Rectal smooth muscle tissue (tissue), 1 donor: ENCODE data around the gene MAML1.
"Not testable (repeated sequence)": the region's sequence is repeated elsewhere in the genome, so short reads cannot be mapped to it uniquely, and the experiment has no call there.

Experiments used
- H3K27ac ChIP-seq: one replicate; pipeline ENCODE4 v1.7.0; 2013; ENCODE audit warnings: low read depth, low read length, inconsistent platforms
- H3K27me3 ChIP-seq: one replicate; pipeline ENCODE4 v1.7.0; 2013; ENCODE audit warnings: low read length; ENCODE audit not compliant: control insufficient read depth, insufficient read depth
- H3K36me3 ChIP-seq: one replicate; pipeline ENCODE4 v1.7.0; 2013; ENCODE audit warnings: low read length; ENCODE audit not compliant: control insufficient read depth, insufficient read depth
- H3K4me1 ChIP-seq: one replicate; pipeline ENCODE4 v1.7.0; 2013; ENCODE audit warnings: low read length; ENCODE audit not compliant: control insufficient read depth, insufficient read depth
- H3K4me3 ChIP-seq: one replicate; pipeline ENCODE4 v1.7.0; 2013; ENCODE audit warnings: low read length
- H3K9ac ChIP-seq: one replicate; pipeline ENCODE4 v1.7.0; 2013; ENCODE audit warnings: low read length

MAML1 gene

GRCh38 chr5:179777909-179778308, 45.3 kb downstream of the MAML1 start:
- no peak overlapping the region for H3K27ac ChIP-seq
- H3K27me3 ChIP-seq = no peaks in the 10 kb centered on the region
- no peak overlapping the region for H3K9ac ChIP-seq
- H3K4me3 ChIP-seq = no peak overlapping the region
- H3K36me3 ChIP-seq = peaks cover 30% of the 10 kb centered on the region
- no peaks in the 10 kb centered on the region for H3K4me1 ChIP-seq

- peaks cover 27% of the 10 kb centered on the region for H3K36me3 ChIP-seq
- H3K9ac ChIP-seq = no peak overlapping the region
- no peaks in the 10 kb centered on the region for H3K27me3 ChIP-seq
- no peaks in the 10 kb centered on the region for H3K4me1 ChIP-seq
- no peak overlapping the region for H3K4me3 ChIP-seq
- H3K27ac ChIP-seq = no peak overlapping the region
Observed at GRCh38 chr5:179778591-179778990, 46.0 kb downstream of the MAML1 start.

- Histone ChIP-seq H3K27me3 (no peaks in the 10 kb centered on the region), H3K36me3 (peaks cover 15% of the 10 kb centered on the region), H3K4me1 (no peaks in the 10 kb centered on the region), H3K27ac (no peak overlapping the region), H3K4me3 (no peak overlapping the region), H3K9ac (no peak overlapping the region)
Observed at GRCh38 chr5:179779826-179780225, 47.2 kb downstream of the MAML1 start.

- Histone ChIP-seq H3K27me3 (no peaks in the 10 kb centered on the region), H3K4me1 (no peaks in the 10 kb centered on the region), H3K27ac (no peak overlapping the region), H3K36me3 (peaks cover 13% of the 10 kb centered on the region), H3K9ac (no peak overlapping the region), H3K4me3 (no peak overlapping the region)
Observed at GRCh38 chr5:179780362-179780761, 47.7 kb downstream of the MAML1 start.

- Histone ChIP-seq H3K27ac (no peak overlapping the region), H3K9ac (no peak overlapping the region), H3K36me3 (peaks cover 5% of the 10 kb centered on the region), H3K4me3 (no peak overlapping the region), H3K27me3 (no peaks in the 10 kb centered on the region), H3K4me1 (no peaks in the 10 kb centered on the region)
Observed at GRCh38 chr5:179781846-179782245, 49.2 kb downstream of the MAML1 start.

- H3K9ac ChIP-seq = no peak overlapping the region
- no peak overlapping the region for H3K27ac ChIP-seq
- peaks cover 5% of the 10 kb centered on the region for H3K36me3 ChIP-seq
- H3K4me3 ChIP-seq = no peak overlapping the region
- no peaks in the 10 kb centered on the region for H3K4me1 ChIP-seq
- H3K27me3 ChIP-seq = no peaks in the 10 kb centered on the region
Observed at GRCh38 chr5:179783128-179783527, 50.5 kb downstream of the MAML1 start.

GRCh38 chr5:179786861-179787260, 54.2 kb downstream of the MAML1 start:
- no peak overlapping the region for H3K9ac ChIP-seq
- H3K27me3 ChIP-seq = no peaks in the 10 kb centered on the region
- H3K4me1 ChIP-seq = no peaks in the 10 kb centered on the region
- H3K36me3 ChIP-seq = no peaks in the 10 kb centered on the region
- no peak overlapping the region for H3K27ac ChIP-seq
- no peak overlapping the region for H3K4me3 ChIP-seq

- no peak overlapping the region for H3K9ac ChIP-seq
Observed at GRCh38 chr5:179788193-179788854, 55.7 kb downstream of the MAML1 start.

GRCh38 chr5:179789278-179789677, 56.7 kb downstream of the MAML1 start:
- not testable (repeated sequence) for H3K27ac ChIP-seq, H3K36me3 ChIP-seq, H3K4me1 ChIP-seq, H3K27me3 ChIP-seq, H3K4me3 ChIP-seq, H3K9ac ChIP-seq

More at GRCh38 chr5:179788193-179788854, 55.7 kb downstream of the MAML1 start:
- Histone ChIP-seq H3K36me3 (peaks cover 2% of the 10 kb centered on the region), H3K4me1 (no peaks in the 10 kb centered on the region), H3K27ac (no peak overlapping the region), H3K27me3 (no peaks in the 10 kb centered on the region), H3K4me3 (no peak overlapping the region)

GRCh38 chr5:179791881-179792611, 59.4 kb downstream of the MAML1 start:
- Histone ChIP-seq H3K4me3 (no peak overlapping the region), H3K9ac (no peak overlapping the region), H3K27ac (no peak overlapping the region), H3K27me3 (no peaks in the 10 kb centered on the region), H3K36me3 (peaks cover 3% of the 10 kb centered on the region), H3K4me1 (no peaks in the 10 kb centered on the region)

GRCh38 chr5:179792612-179793467, 60.2 kb downstream of the MAML1 start:
- Histone ChIP-seq H3K9ac (no peak overlapping the region), H3K36me3 (peaks cover 9% of the 10 kb centered on the region), H3K4me1 (no peaks in the 10 kb centered on the region), H3K27me3 (no peaks in the 10 kb centered on the region), H3K4me3 (no peak overlapping the region), H3K27ac (peak overlapping the region; percentile 12)

GRCh38 chr5:179793468-179794139, 61.0 kb downstream of the MAML1 start, which contains the start of gene LTC4S:
Gene LTC4S (plus strand): TSS chr5:179793986. CDS start chr5:179794081, 95 bp downstream.
- H3K4me1 ChIP-seq = no peaks in the 10 kb centered on the region
- H3K36me3 ChIP-seq = peaks cover 16% of the 10 kb centered on the region
- H3K27me3 ChIP-seq = no peaks in the 10 kb centered on the region
- peak within 1 kb of the TSS; percentile 67 for H3K4me3 ChIP-seq
- peak within 1 kb of the TSS; percentile 12 for H3K27ac ChIP-seq
- H3K9ac ChIP-seq = no peak within 1 kb of the TSS
